Coronary artery (tissue), 2 donors: ENCODE results near the gene OCIAD2.

Experiments used
- DNase-seq: peaks from one replicate; pipeline ENCODE4 v3.0.0-alpha.2; 2017; ENCODE audit warnings: low spot score
- H3K27ac ChIP-seq, 2 donors: fragments of 200-600 bp; sonication (generic); one replicate each; pipeline ENCODE4 v1.5.1; 2016 to 2019
- H3K4me3 ChIP-seq: fragments of 200-600 bp; sonication (generic); 2 replicates; pipeline ENCODE4 v1.5.1; 2016; ENCODE audit warnings: mild to moderate bottlenecking, moderate library complexity
- TF ChIP-seq, protein P1 (sequence below): fragments of 200-600 bp; sonication (generic); IDR thresholded peaks from one replicate; pipeline ENCODE4 v1.5.1; 2019; ENCODE audit warnings: antibody characterized with exemption

The OCIAD2 gene

DNA sequence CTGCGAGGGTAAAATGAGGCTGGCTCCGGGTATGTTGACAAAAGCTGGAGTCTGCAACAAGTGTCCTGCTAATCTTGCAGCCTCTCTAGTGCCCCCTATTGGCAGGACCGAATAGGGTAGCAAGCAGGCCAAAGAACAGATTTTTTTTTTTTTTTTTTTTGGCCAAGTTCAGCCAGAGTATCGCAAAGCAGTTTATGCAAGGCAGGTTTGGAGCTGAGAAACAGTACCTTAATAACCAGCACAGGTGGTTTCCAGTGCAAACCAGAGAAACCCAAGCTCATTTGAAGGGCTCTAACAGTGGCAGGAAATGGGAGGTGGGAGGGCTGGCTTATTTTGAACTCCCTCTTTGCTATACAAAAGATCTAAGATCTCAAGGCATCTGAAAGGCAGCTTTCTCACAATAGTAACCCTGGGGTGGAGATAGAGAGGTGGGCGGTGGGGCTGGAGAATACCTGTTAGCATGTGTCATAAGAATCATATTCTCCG, 38.2 kb upstream of the OCIAD2 start:
- Histone ChIP-seq H3K4me3 (no peak overlapping the region), H3K27ac (no peak overlapping the region)
- TF ChIP-seq, protein P1, sequence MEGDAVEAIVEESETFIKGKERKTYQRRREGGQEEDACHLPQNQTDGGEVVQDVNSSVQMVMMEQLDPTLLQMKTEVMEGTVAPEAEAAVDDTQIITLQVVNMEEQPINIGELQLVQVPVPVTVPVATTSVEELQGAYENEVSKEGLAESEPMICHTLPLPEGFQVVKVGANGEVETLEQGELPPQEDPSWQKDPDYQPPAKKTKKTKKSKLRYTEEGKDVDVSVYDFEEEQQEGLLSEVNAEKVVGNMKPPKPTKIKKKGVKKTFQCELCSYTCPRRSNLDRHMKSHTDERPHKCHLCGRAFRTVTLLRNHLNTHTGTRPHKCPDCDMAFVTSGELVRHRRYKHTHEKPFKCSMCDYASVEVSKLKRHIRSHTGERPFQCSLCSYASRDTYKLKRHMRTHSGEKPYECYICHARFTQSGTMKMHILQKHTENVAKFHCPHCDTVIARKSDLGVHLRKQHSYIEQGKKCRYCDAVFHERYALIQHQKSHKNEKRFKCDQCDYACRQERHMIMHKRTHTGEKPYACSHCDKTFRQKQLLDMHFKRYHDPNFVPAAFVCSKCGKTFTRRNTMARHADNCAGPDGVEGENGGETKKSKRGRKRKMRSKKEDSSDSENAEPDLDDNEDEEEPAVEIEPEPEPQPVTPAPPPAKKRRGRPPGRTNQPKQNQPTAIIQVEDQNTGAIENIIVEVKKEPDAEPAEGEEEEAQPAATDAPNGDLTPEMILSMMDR: no peak
- no peak for DNase-seq

DNA sequence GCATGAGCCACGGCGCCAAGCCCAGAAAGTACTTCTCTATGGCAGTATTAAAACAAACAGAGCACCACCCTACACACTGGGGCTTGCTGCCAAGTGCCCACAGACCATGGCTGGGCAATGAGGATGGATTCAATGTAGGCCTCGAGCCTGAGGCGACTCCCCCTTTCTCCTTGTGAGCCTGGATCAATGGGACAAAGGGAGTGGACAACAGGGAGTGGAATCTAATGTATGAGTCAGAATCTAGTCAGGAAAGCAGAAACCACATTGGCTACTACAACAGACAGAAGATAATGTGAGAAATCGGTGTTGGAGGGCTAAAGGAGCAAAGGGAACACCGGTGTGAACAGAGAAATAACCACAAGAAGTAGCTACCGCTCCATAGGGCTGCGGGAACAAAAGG, 37.7 kb upstream of the OCIAD2 start:
- DNase-seq: no peak
- TF ChIP-seq, protein P1: no peak
- Histone ChIP-seq H3K27ac (no peak overlapping the region), H3K4me3 (no peak overlapping the region)

DNA sequence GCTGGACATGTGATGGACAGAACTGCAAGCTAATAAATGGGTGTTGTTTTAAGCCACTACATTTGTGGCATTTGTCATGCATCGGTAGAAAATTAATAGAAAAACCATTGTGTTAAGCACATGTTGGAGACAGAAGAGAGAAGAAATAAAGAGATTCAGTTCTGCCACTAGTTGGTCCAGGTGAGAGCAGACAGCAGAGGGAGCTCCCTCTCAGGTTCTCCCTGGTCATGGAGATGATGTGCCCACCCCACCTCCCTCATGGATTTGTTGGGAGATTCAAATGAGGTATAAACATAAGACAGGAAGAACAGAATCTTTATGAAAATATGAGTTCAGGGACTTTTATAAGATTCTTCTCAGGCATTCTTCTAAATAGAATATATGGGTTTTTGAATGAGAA, 36.8 kb upstream of the OCIAD2 start:
- no peak for DNase-seq
- Histone ChIP-seq H3K4me3 (no peak overlapping the region), H3K27ac (no peak overlapping the region)
- TF ChIP-seq, protein P1: no peak

DNA sequence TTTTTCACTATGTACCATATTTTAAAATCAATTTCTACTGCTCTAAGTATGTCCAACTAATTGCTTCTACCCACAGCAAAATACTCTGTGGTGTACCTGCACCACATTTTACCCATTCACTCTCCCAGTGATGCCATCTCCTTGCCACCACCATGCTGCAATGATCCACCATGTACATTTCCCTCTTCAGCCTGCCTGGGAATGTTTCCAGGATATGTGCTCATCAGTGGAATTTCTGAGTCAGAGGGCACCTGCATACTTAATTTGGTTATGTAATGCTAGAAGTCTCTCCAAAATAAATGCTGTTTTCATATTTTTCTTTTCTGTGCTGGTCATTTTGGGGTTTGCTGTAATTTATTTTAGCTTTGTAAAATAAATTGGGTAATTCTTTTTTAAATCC, 33.2 kb upstream of the OCIAD2 start:
- H3K27ac ChIP-seq: no peak overlapping the region
- DNase-seq: no peak
- TF ChIP-seq, protein P1: no peak
- H3K4me3 ChIP-seq: no peak overlapping the region

DNA sequence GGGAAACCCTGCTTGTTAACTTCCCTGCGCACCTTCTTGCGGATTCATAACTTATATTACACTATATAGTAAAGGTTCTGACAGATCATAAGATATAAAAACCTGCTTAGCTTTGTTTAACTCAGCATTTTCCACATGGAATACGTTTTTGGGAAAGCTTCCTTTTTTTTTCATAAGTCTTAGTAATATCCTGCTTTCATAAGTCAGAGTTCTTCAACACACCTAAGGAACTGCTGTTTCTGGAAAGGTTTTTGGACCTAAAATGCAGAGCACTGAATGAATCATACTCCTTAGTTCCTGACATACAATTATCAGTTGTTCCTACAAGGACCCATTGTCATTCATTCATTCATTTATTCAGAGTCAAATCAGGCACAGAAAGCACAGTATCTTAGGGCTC, 32.3 kb upstream of the OCIAD2 start:
- TF ChIP-seq, protein P1: no peak
- H3K27ac ChIP-seq: no peak overlapping the region
- no peak for DNase-seq

DNA sequence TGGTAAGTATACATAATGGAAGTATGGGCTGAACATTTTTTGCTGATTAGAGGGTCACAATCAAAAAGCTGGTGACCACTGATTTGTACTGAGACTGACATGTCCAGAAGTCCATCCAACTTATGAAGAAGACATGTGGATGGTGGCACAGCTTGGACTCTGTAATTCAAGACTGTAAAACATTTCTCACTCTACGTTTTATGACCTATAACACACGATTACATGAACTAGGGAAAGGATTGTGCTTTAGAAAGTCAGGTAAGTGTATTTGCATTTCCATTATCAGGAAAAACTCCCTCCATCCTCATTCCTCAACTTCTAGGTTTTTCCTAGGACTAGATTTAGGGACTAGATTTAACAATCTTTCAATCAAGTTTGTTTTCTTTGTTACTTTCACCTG, 30.5 kb upstream of the OCIAD2 start:
- TF ChIP-seq, protein P1: no peak

More for the DNA sequence above, 32.3 kb upstream of the OCIAD2 start:
- no peak overlapping the region for H3K4me3 ChIP-seq

DNA sequence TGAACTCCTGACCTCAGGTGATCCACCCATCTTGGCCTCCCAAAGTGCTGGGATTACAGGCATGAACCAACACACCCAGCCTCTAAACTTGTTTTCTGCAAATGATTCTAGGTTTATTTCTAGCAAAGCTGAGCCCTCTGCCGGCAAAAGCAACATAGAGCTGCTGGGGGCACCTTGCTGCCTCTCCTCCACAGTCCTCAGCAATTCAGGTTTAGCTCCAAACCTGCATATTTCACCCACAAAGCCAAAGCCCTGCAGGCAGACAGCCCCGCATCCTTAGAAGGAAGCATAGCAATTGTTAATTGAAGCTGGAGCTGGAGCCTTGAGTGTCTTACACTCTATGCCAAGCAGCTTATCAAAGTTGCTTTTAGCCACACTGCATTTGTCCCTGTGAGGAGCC, 24.9 kb upstream of the OCIAD2 start:
- TF ChIP-seq, protein P1: no peak
- no peak for DNase-seq
- no peak overlapping the region for H3K27ac ChIP-seq
- no peak overlapping the region for H3K4me3 ChIP-seq

More for the DNA sequence above, 30.5 kb upstream of the OCIAD2 start:
- H3K27ac ChIP-seq: no peak overlapping the region
- DNase-seq: no peak
- H3K4me3 ChIP-seq: no peak overlapping the region
